ENCODE results near the gene RHOC.

The RHOC gene

DNA sequence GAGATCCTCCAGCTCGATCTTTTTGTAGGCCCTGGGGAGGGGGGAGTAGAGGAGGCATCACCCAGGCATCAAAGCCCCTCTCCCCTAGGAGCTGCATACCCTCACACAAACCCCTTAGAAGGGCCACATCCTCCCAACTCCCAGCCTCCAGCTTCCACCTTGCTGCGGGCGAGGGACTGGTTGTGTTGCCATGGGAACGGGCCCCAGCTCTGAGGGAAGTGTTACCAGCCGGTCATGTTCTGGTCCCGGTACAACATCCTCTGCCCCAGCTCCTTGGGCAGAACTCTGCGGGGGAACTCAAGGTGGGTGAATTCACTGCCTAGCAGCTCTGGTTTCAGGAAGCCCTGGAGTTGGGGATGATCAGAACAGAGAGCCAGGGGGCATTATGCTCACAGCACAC is 4.1 kb upstream of the RHOC start:
- no peak overlapping the region for H3K4ac ChIP-seq (ENCODE audit: low read depth, low read length)
- H3K27ac ChIP-seq (ENCODE audit: low read depth, low read length) = no peak overlapping the region
- H3K18ac ChIP-seq (ENCODE audit: low read length) = no peak overlapping the region
- H2BK120ac ChIP-seq (ENCODE audit: insufficient read depth, low read length, poor library complexity) = no peak overlapping the region
- H2AFZ ChIP-seq (ENCODE audit: insufficient read depth, low read length, poor library complexity) = no peak overlapping the region
- H3K79me1 ChIP-seq (ENCODE audit: low read length) = peaks cover 12% of the 10 kb centered on the region
- no peak overlapping the region for H4K91ac ChIP-seq (ENCODE audit: low read depth, low read length)
- H3K23ac ChIP-seq (ENCODE audit: low read length) = no peak overlapping the region
- H2BK12ac ChIP-seq (ENCODE audit: low read length) = no peak overlapping the region
- H3K27me3 ChIP-seq (ENCODE audit: insufficient read depth, low read length) = no peaks in the 10 kb centered on the region
- H3K4me2 ChIP-seq (ENCODE audit: low read length) = no peak overlapping the region
- H3K79me2 ChIP-seq (ENCODE audit: control insufficient read depth, insufficient read depth, low read length, poor library complexity) = peaks cover 6% of the 10 kb centered on the region
- H3K9ac ChIP-seq (ENCODE audit: low read length) = no peak overlapping the region
- no peak overlapping the region for H3K4me3 ChIP-seq (ENCODE audit: low read depth, low read length)
- no peak overlapping the region for H2BK5ac ChIP-seq (ENCODE audit: low read depth, low read length, poor library complexity)
- no peak for DNase-seq
- H3K36me3 ChIP-seq (ENCODE audit: control insufficient read depth in 1 of 2, insufficient read depth in 2 of 2, low read length in 2 of 2) = no peaks in the 10 kb centered on the region
- H4K12ac ChIP-seq (ENCODE audit: low read depth, low read length) = no peak overlapping the region
- H2AK5ac ChIP-seq (ENCODE audit: low read length) = no peak overlapping the region
- H4K8ac ChIP-seq (ENCODE audit: low read depth, low read length) = no peak overlapping the region
- H3K4me1 ChIP-seq (ENCODE audit: control insufficient read depth in 1 of 2, insufficient read depth in 2 of 2, low read length in 2 of 2) = peaks cover 12 to 22% of the 10 kb centered on the region in 2 experiments
- no peak overlapping the region for H3K14ac ChIP-seq (ENCODE audit: low read length)
- no peaks in the 10 kb centered on the region for H3K9me3 ChIP-seq (ENCODE audit: insufficient read depth, low read depth, low read length)
- no CpG with 5 or more reads among the region's 7 CpGs for WGBS (ENCODE audit: extremely low coverage, insufficient coverage, insufficient read length)

DNA sequence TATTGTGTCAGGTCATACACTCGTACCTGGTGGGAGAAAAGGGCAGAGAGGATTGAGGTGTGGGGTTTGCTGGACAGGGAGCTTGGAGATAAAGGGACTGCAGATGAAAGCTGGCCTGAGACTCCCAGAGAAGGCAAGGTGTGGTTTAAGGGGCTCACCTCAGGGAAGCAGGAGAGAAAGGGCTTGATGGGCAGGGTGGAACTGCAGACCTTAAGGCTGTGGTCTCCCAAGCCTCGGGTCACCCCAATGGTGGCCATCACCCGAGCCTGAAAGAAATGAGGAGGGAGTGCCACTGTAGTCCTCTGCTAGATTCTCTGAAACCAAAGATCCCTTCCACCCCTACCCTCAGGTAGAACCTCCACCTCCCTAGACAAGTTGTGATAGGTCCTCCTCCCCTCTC is 3.7 kb upstream of the RHOC start:
- no peak for DNase-seq
- Histone ChIP-seq H4K12ac (ENCODE audit: low read depth, low read length) (no peak overlapping the region), H3K18ac (ENCODE audit: low read length) (no peak overlapping the region), H3K79me2 (ENCODE audit: control insufficient read depth, insufficient read depth, low read length, poor library complexity) (peaks cover 11% of the 10 kb centered on the region), H3K79me1 (ENCODE audit: low read length) (peaks cover 16% of the 10 kb centered on the region), H2BK5ac (ENCODE audit: low read depth, low read length, poor library complexity) (no peak overlapping the region), H3K4ac (ENCODE audit: low read depth, low read length) (no peak overlapping the region), H3K27ac (ENCODE audit: low read depth, low read length) (no peak overlapping the region), H3K9me3 (ENCODE audit: insufficient read depth, low read depth, low read length) (no peaks in the 10 kb centered on the region), H3K14ac (ENCODE audit: low read length) (no peak overlapping the region), H2AK5ac (ENCODE audit: low read length) (no peak overlapping the region), H3K4me2 (ENCODE audit: low read length) (no peak overlapping the region), H3K23ac (ENCODE audit: low read length) (no peak overlapping the region), H3K27me3 (ENCODE audit: insufficient read depth, low read length) (no peaks in the 10 kb centered on the region), H3K9ac (ENCODE audit: low read length) (no peak overlapping the region), H3K4me1 (ENCODE audit: control insufficient read depth in 1 of 2, insufficient read depth in 2 of 2, low read length in 2 of 2) (peaks cover 16 to 26% of the 10 kb centered on the region in 2 experiments), H2BK12ac (ENCODE audit: low read length) (no peak overlapping the region), H3K36me3 (ENCODE audit: control insufficient read depth in 1 of 2, insufficient read depth in 2 of 2, low read length in 2 of 2) (no peaks in the 10 kb centered on the region), H4K8ac (ENCODE audit: low read depth, low read length) (no peak overlapping the region), H4K91ac (ENCODE audit: low read depth, low read length) (no peak overlapping the region), H2BK120ac (ENCODE audit: insufficient read depth, low read length, poor library complexity) (no peak overlapping the region), H3K4me3 (ENCODE audit: low read depth, low read length) (no peak overlapping the region), H2AFZ (ENCODE audit: insufficient read depth, low read length, poor library complexity) (no peak overlapping the region)
- WGBS (ENCODE audit: extremely low coverage, insufficient coverage, insufficient read length) = no CpG with 5 or more reads among the region's 3 CpGs

DNA sequence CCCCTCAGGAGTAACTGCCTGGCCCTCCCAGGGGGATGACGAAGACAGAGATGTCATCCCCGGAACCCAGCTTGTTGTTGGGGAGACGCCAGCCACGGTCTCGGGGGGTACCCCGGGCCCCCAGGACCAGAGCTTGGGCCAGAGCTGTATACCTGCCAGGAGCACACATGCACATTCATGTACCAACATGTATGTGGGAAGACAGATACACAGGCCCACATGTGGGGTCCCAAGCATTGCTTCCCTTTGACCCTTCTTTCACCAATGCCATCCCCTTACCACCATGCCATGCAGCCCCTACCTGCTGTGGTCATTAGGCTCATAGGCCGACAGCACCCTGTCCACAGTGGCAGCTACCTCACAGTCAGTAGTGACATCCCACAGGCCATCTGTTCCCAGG is 3.2 kb upstream of the RHOC start:
- H3K36me3 ChIP-seq (ENCODE audit: control insufficient read depth in 1 of 2, insufficient read depth in 2 of 2, low read length in 2 of 2) = no peaks in the 10 kb centered on the region
- no peak overlapping the region for H3K4me2 ChIP-seq (ENCODE audit: low read length)
- H3K79me1 ChIP-seq (ENCODE audit: low read length) = peaks cover 19% of the 10 kb centered on the region
- no peak overlapping the region for H4K91ac ChIP-seq (ENCODE audit: low read depth, low read length)
- H2AK5ac ChIP-seq (ENCODE audit: low read length) = no peak overlapping the region
- peaks cover 11% of the 10 kb centered on the region for H3K79me2 ChIP-seq (ENCODE audit: control insufficient read depth, insufficient read depth, low read length, poor library complexity)
- no peak overlapping the region for H4K8ac ChIP-seq (ENCODE audit: low read depth, low read length)
- no peak overlapping the region for H3K9ac ChIP-seq (ENCODE audit: low read length)
- no peak overlapping the region for H3K23ac ChIP-seq (ENCODE audit: low read length)
- H3K14ac ChIP-seq (ENCODE audit: low read length) = no peak overlapping the region
- no peak overlapping the region for H2BK120ac ChIP-seq (ENCODE audit: insufficient read depth, low read length, poor library complexity)
- no CpG with 5 or more reads among the region's 7 CpGs for WGBS (ENCODE audit: extremely low coverage, insufficient coverage, insufficient read length)
- no peak for DNase-seq
- H4K12ac ChIP-seq (ENCODE audit: low read depth, low read length) = no peak overlapping the region
- no peaks in the 10 kb centered on the region for H3K9me3 ChIP-seq (ENCODE audit: insufficient read depth, low read depth, low read length)
- no peak overlapping the region for H2AFZ ChIP-seq (ENCODE audit: insufficient read depth, low read length, poor library complexity)
- H3K4me3 ChIP-seq (ENCODE audit: low read depth, low read length) = no peak overlapping the region
- no peaks in the 10 kb centered on the region for H3K27me3 ChIP-seq (ENCODE audit: insufficient read depth, low read length)
- no peak overlapping the region for H2BK12ac ChIP-seq (ENCODE audit: low read length)
- H3K4ac ChIP-seq (ENCODE audit: low read depth, low read length) = no peak overlapping the region
- H3K4me1 ChIP-seq (ENCODE audit: control insufficient read depth in 1 of 2, insufficient read depth in 2 of 2, low read length in 2 of 2) = peaks cover 17 to 28% of the 10 kb centered on the region in 2 experiments
- no peak overlapping the region for H3K27ac ChIP-seq (ENCODE audit: low read depth, low read length)
- no peak overlapping the region for H2BK5ac ChIP-seq (ENCODE audit: low read depth, low read length, poor library complexity)
- H3K18ac ChIP-seq (ENCODE audit: low read length) = no peak overlapping the region

DNA sequence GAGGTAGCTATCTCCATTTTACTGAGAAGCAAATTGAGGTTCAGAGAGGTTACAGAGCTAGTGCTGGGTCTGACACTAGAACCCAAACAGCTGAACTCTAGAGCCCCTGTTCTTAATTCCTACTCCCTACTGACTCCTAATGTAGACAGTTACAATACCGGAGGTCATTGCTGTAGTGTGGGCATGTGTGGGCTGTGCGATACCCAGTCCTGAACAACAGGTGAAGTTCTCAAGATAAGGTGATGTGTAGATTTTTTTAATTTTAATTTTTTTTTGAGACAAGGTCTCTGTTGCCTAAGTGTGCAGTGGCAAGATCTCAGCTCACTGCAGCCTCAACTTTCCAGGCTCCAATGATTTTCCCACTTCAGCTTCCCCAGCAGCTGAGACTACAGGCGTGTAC is 1.6 kb upstream of the RHOC start:
- H3K36me3 ChIP-seq (ENCODE audit: control insufficient read depth in 1 of 2, insufficient read depth in 2 of 2, low read length in 2 of 2) = peaks cover 5 to 6% of the 10 kb centered on the region in 2 experiments
- peaks cover 22% of the 10 kb centered on the region for H3K79me1 ChIP-seq (ENCODE audit: low read length)
- H3K27me3 ChIP-seq (ENCODE audit: insufficient read depth, low read length) = no peaks in the 10 kb centered on the region
- no peak overlapping the region for H3K4me2 ChIP-seq (ENCODE audit: low read length)
- DNase-seq = no peak
- no peak overlapping the region for H2AK5ac ChIP-seq (ENCODE audit: low read length)
- no peak overlapping the region for H4K91ac ChIP-seq (ENCODE audit: low read depth, low read length)
- no peak overlapping the region for H2BK5ac ChIP-seq (ENCODE audit: low read depth, low read length, poor library complexity)
- H3K4me3 ChIP-seq (ENCODE audit: low read depth, low read length) = no peak overlapping the region
- peaks cover 21% of the 10 kb centered on the region for H3K79me2 ChIP-seq (ENCODE audit: control insufficient read depth, insufficient read depth, low read length, poor library complexity)
- no peak overlapping the region for H3K4ac ChIP-seq (ENCODE audit: low read depth, low read length)
- H3K23ac ChIP-seq (ENCODE audit: low read length) = no peak overlapping the region
- no peak overlapping the region for H2BK120ac ChIP-seq (ENCODE audit: insufficient read depth, low read length, poor library complexity)
- no peak overlapping the region for H2AFZ ChIP-seq (ENCODE audit: insufficient read depth, low read length, poor library complexity)
- H4K8ac ChIP-seq (ENCODE audit: low read depth, low read length) = no peak overlapping the region
- H3K9me3 ChIP-seq (ENCODE audit: insufficient read depth, low read depth, low read length) = no peaks in the 10 kb centered on the region
- H4K12ac ChIP-seq (ENCODE audit: low read depth, low read length) = no peak overlapping the region
- no CpG with 5 or more reads among the region's 3 CpGs for WGBS (ENCODE audit: extremely low coverage, insufficient coverage, insufficient read length)
- H3K14ac ChIP-seq (ENCODE audit: low read length) = no peak overlapping the region
- no peak overlapping the region for H3K27ac ChIP-seq (ENCODE audit: low read depth, low read length)
- no peak overlapping the region for H3K9ac ChIP-seq (ENCODE audit: low read length)
- no peak overlapping the region for H3K18ac ChIP-seq (ENCODE audit: low read length)
- H2BK12ac ChIP-seq (ENCODE audit: low read length) = no peak overlapping the region
- peaks cover 15 to 26% of the 10 kb centered on the region in 2 experiments for H3K4me1 ChIP-seq (ENCODE audit: control insufficient read depth in 1 of 2, insufficient read depth in 2 of 2, low read length in 2 of 2)
